ENCODE measurements around the gene GHRHR.

Gene GHRHR

GRCh38 chr7:30920021-30920583 lies 43.7 kb upstream of the GHRHR start:
- Histone ChIP-seq H3K9me3 (replicated peaks in 1 of 2; ENCODE audit: control insufficient read depth in 2 of 2, insufficient read depth in 1 of 2, low read depth in 1 of 2, low read length in 2 of 2) (peaks cover 0 to 2% of the 10 kb centered on the region in 2 donors), H3K4me2 (ENCODE audit: insufficient read depth, low read length, poor library complexity, severe bottlenecking) (no peak overlapping the region), H2BK5ac (ENCODE audit: low read length) (no peak overlapping the region), H3K4me3 (ENCODE audit: low read length in 2 of 2) (no peak overlapping the region), H3K4ac (ENCODE audit: low read length) (no peak overlapping the region), H2BK15ac (ENCODE audit: low read length) (no peak overlapping the region), H2AK5ac (ENCODE audit: low read depth, low read length) (no peak overlapping the region), H3K18ac (ENCODE audit: low read length) (peak overlapping the region; percentile 2), H4K8ac (ENCODE audit: low read depth, low read length) (no peak overlapping the region), H3K23ac (ENCODE audit: low read depth, low read length, poor library complexity) (no peak overlapping the region), H3K27ac (replicated peaks; ENCODE audit: low read length) (no peak overlapping the region), H3K27me3 (ENCODE audit: control insufficient read depth in 3 of 3, insufficient read depth in 3 of 3, low read depth in 1 of 3, low read length in 3 of 3) (peaks cover 0 to 6% (median 0%) of the 10 kb centered on the region in 3 experiments), H2AFZ (ENCODE audit: low read length) (no peak overlapping the region), H2BK120ac (ENCODE audit: low read depth, low read length) (no peak overlapping the region), H3K4me1 (ENCODE audit: control insufficient read depth in 2 of 2, insufficient read depth in 1 of 2, low read depth in 1 of 2, low read length in 2 of 2) (peaks cover 0 to 17% of the 10 kb centered on the region in 2 donors), H3K14ac (ENCODE audit: low read length) (no peak overlapping the region), H3K9ac (ENCODE audit: low read depth, low read length, poor library complexity) (no peak overlapping the region), H3K36me3 (replicated peaks in 1 of 2; ENCODE audit: control insufficient read depth in 2 of 2, insufficient read depth in 2 of 2, low read length in 2 of 2) (no peaks in the 10 kb centered on the region), H3K79me1 (ENCODE audit: low read depth, low read length) (peaks cover 2% of the 10 kb centered on the region), H4K91ac (ENCODE audit: low read depth, low read length, poor library complexity) (peak overlapping the region; percentile 46), H2BK12ac (ENCODE audit: low read length) (no peak overlapping the region)
- WGBS, 2 donors (ENCODE audit: extremely low coverage in 2 of 2, insufficient read length in 2 of 2, insufficient replicate concordance in 1 of 2) = no CpG with 5 or more reads among the region's 11 CpGs
- no peak for DNase-seq (ENCODE audit: low spot score)

GRCh38 chr7:30920584-30921539 lies 42.9 kb upstream of the GHRHR start:
- H3K27ac ChIP-seq (replicated peaks; ENCODE audit: low read length) = no peak overlapping the region
- WGBS, 2 donors (ENCODE audit: extremely low coverage in 2 of 2, insufficient read length in 2 of 2, insufficient replicate concordance in 1 of 2) = no CpG with 5 or more reads among the region's 9 CpGs
- H4K91ac ChIP-seq (ENCODE audit: low read depth, low read length, poor library complexity) = peak overlapping the region; percentile 16
- H3K4me2 ChIP-seq (ENCODE audit: insufficient read depth, low read length, poor library complexity, severe bottlenecking) = no peak overlapping the region
- H3K23ac ChIP-seq (ENCODE audit: low read depth, low read length, poor library complexity) = peak overlapping the region; percentile 45
- peaks cover 2% of the 10 kb centered on the region for H3K79me1 ChIP-seq (ENCODE audit: low read depth, low read length)
- H3K4ac ChIP-seq (ENCODE audit: low read length) = no peak overlapping the region
- peaks cover 0 to 2% of the 10 kb centered on the region in 2 donors for H3K9me3 ChIP-seq (replicated peaks in 1 of 2; ENCODE audit: control insufficient read depth in 2 of 2, insufficient read depth in 1 of 2, low read depth in 1 of 2, low read length in 2 of 2)
- H3K4me3 ChIP-seq (ENCODE audit: low read length in 2 of 2) = no peak overlapping the region
- peak overlapping the region; percentile 66 for H3K18ac ChIP-seq (ENCODE audit: low read length)
- H3K27me3 ChIP-seq (ENCODE audit: control insufficient read depth in 3 of 3, insufficient read depth in 3 of 3, low read depth in 1 of 3, low read length in 3 of 3) = peaks cover 0 to 2% (median 0%) of the 10 kb centered on the region in 3 experiments
- H4K8ac ChIP-seq (ENCODE audit: low read depth, low read length) = no peak overlapping the region
- H2AK5ac ChIP-seq (ENCODE audit: low read depth, low read length) = no peak overlapping the region
- no peak overlapping the region for H2BK5ac ChIP-seq (ENCODE audit: low read length)
- no peak overlapping the region for H2AFZ ChIP-seq (ENCODE audit: low read length)
- no peak overlapping the region for H3K9ac ChIP-seq (ENCODE audit: low read depth, low read length, poor library complexity)
- no peak for DNase-seq (ENCODE audit: low spot score)
- no peaks in the 10 kb centered on the region for H3K36me3 ChIP-seq (replicated peaks in 1 of 2; ENCODE audit: control insufficient read depth in 2 of 2, insufficient read depth in 2 of 2, low read length in 2 of 2)
- peaks cover 0 to 17% of the 10 kb centered on the region in 2 donors for H3K4me1 ChIP-seq (ENCODE audit: control insufficient read depth in 2 of 2, insufficient read depth in 1 of 2, low read depth in 1 of 2, low read length in 2 of 2)
- peak overlapping the region; percentile 30 for H2BK15ac ChIP-seq (ENCODE audit: low read length)
- H2BK120ac ChIP-seq (ENCODE audit: low read depth, low read length) = no peak overlapping the region
- no peak overlapping the region for H2BK12ac ChIP-seq (ENCODE audit: low read length)
- no peak overlapping the region for H3K14ac ChIP-seq (ENCODE audit: low read length)

GRCh38 chr7:30921540-30922401 lies 42.0 kb upstream of the GHRHR start:
- no peak overlapping the region for H2BK12ac ChIP-seq (ENCODE audit: low read length)
- peaks cover 0 to 16% of the 10 kb centered on the region in 2 donors for H3K4me1 ChIP-seq (ENCODE audit: control insufficient read depth in 2 of 2, insufficient read depth in 1 of 2, low read depth in 1 of 2, low read length in 2 of 2)
- H4K8ac ChIP-seq (ENCODE audit: low read depth, low read length) = no peak overlapping the region
- H3K14ac ChIP-seq (ENCODE audit: low read length) = no peak overlapping the region
- no peak overlapping the region for H3K9ac ChIP-seq (ENCODE audit: low read depth, low read length, poor library complexity)
- no peak overlapping the region for H2BK5ac ChIP-seq (ENCODE audit: low read length)
- H3K79me1 ChIP-seq (ENCODE audit: low read depth, low read length) = no peaks in the 10 kb centered on the region
- no peak overlapping the region for H3K4me2 ChIP-seq (ENCODE audit: insufficient read depth, low read length, poor library complexity, severe bottlenecking)
- peak overlapping the region; percentile 53 for H2AK5ac ChIP-seq (ENCODE audit: low read depth, low read length)
- H3K23ac ChIP-seq (ENCODE audit: low read depth, low read length, poor library complexity) = no peak overlapping the region
- no peak overlapping the region for H3K4ac ChIP-seq (ENCODE audit: low read length)
- WGBS, 2 donors (ENCODE audit: extremely low coverage in 2 of 2, insufficient read length in 2 of 2, insufficient replicate concordance in 1 of 2) = no CpG with 5 or more reads among the region's 19 CpGs
- no peak overlapping the region for H3K4me3 ChIP-seq (ENCODE audit: low read length in 2 of 2)
- H3K9me3 ChIP-seq (replicated peaks in 1 of 2; ENCODE audit: control insufficient read depth in 2 of 2, insufficient read depth in 1 of 2, low read depth in 1 of 2, low read length in 2 of 2) = peaks cover 0 to 2% of the 10 kb centered on the region in 2 donors
- no peak overlapping the region for H4K91ac ChIP-seq (ENCODE audit: low read depth, low read length, poor library complexity)
- no peak overlapping the region for H2AFZ ChIP-seq (ENCODE audit: low read length)
- H3K27me3 ChIP-seq (ENCODE audit: control insufficient read depth in 3 of 3, insufficient read depth in 3 of 3, low read depth in 1 of 3, low read length in 3 of 3) = no peaks in the 10 kb centered on the region
- DNase-seq (ENCODE audit: low spot score) = no peak
- H3K36me3 ChIP-seq (replicated peaks in 1 of 2; ENCODE audit: control insufficient read depth in 2 of 2, insufficient read depth in 2 of 2, low read length in 2 of 2) = no peaks in the 10 kb centered on the region
- H3K18ac ChIP-seq (ENCODE audit: low read length) = peak overlapping the region; percentile 54
- peak overlapping the region; percentile 89 for H2BK15ac ChIP-seq (ENCODE audit: low read length)
- no peak overlapping the region for H3K27ac ChIP-seq (replicated peaks; ENCODE audit: low read length)
- H2BK120ac ChIP-seq (ENCODE audit: low read depth, low read length) = no peak overlapping the region

Measured in neuronal stem cell (in vitro differentiated cells).